Measurements from ENCODE around the gene GPN2.

GPN2 gene

GRCh38 chr1:26889551-26890466 is at the start of gene GPN2:
GPN2 (minus strand) TSS chr1:26890283; CDS start chr1:26890096, 187 bp downstream.
- DNase-seq = peak; percentile 47 to 71

DNA sequence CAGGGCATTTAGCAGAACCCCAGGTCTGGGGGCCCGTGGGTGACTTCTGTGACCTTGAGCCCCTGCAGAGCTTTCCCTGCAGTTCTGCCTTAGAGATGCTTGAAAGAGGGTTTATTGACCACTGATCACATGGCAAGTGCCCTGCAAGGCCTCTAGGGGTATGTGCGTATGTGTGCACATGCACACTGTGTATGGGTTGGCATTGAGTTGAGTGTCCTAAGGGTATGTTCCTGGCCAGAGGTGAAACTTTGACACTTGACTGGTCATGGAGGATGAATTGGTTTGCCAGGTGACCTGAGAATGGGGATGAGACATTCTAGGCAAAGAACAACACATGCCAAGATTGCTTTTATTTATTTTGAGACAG is 48.6 kb upstream of the GPN2 start:
- DNase-seq = no peak

DNA sequence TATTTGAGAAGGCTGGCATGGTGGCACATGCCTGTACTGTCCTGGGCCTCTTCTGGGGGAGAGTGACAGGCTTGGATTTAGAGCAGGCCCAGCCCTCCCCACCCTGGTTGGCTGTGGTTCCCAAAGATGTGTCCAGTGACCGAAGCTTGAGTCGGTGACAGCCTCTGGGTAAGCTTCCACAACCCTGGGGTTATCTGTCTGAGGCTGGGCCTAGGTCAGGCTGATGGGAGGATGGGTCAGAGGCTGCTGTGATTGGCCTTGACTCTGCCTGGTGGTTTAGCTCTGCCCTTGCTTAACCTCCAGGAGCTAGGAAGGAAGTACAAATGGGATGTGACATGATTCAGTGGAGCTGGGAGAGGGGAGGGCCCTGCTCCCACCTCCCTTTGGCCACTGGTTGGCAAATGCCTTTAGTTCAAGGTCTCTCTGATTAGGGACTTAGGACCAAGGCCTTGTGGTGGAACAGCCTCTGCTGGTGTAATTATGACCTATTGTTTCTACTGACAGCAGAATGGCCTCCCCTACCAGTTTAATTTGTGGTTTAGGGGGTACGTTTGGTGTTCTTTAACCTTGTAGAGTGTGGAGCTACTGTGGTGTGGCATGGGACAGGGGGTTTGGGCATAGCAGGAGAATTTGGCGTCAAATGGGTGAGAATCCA is 48.0 kb upstream of the GPN2 start:
- no peak for DNase-seq

- no peak for DNase-seq
Measured at GRCh38 chr1:26936823-26937222, 46.7 kb upstream of the GPN2 start.

DNA sequence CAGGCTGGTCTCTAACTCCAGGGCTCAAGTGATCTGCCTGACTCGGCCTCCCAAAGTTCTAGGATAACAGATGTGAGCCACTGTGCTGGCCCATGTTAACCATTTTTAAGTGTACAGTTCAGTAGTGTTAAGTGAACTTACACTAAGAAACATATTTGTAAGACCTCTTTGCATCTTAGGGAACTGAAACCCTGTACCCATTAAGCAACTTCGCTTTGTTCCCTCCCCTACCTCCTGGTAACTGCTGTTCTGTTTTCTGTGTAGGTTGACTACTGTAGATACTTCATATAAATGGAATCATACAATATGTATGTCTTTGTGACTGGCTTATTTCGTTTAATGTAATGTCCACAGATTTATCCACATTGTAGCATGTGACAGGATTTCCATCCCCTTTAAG is 42.4 kb upstream of the GPN2 start:
- DNase-seq = no peak

GRCh38 chr1:26923711-26924110 is 33.6 kb upstream of the GPN2 start:
- DNase-seq = no peak

DNA sequence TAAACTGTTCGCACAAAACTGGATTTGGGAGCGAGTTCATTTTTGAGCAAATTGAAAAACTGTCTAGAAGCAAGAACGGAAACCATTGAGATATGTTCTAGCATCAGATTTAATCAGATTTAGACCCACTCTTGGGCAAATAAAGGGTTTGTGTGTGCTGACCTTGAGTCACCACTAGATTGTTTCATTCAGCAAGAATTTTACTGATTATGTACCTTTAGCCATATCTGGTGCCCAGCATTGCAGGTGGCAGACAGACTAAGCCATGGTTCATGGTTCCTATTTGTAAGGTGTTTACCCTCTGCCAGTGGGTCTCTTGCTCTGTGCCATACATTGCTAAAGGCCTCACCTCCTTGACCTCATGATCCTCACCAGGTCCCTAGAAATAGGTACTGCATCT is 32.8 kb upstream of the GPN2 start:
- no peak for DNase-seq

DNA sequence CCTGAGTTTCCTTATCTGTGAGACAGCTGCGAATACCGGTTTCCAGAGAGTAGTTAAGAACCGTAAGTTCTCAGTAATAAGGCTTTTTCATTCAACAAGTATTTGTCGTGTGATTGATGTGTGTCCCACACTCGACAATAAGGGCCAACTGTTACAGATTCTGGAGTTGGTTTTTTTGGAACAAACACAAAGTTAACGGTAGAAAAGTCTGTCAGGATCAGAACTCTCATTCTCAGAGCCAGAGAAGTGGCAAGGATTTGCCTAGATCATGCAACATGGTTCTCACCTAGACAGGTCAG is 32.3 kb upstream of the GPN2 start:
- no peak for DNase-seq

- peak; percentile 87 to 96 for DNase-seq
Measured at GRCh38 chr1:26921540-26922430, 31.7 kb upstream of the GPN2 start, which contains the start of gene NUDC. NUDC (plus strand) TSS chr1:26921743; CDS start chr1:26921849, 106 bp downstream.

DNA sequence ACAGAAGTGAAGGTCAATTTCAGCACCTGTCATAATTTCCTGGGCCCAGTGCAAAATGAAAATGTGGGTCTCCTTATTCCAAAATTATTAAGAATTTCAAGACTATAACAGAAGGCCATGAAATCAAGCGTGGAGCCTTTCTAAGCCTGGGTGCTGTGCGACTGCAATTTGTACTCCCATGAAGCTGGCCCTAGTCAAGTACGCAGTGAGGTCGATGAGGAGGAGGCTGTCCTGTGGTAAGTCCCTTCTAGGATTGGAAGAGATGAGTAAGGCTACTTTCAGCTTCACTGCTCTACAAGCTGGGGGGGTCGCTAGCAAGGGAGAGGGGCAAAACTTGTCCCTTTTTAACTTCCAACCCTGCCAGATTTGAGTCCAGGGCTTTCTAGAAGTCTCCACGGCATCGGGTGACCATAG is 31.1 kb upstream of the GPN2 start:
- no peak for DNase-seq

GRCh38 chr1:26915204-26915842 is 25.2 kb upstream of the GPN2 start:
- no peak for DNase-seq

DNA sequence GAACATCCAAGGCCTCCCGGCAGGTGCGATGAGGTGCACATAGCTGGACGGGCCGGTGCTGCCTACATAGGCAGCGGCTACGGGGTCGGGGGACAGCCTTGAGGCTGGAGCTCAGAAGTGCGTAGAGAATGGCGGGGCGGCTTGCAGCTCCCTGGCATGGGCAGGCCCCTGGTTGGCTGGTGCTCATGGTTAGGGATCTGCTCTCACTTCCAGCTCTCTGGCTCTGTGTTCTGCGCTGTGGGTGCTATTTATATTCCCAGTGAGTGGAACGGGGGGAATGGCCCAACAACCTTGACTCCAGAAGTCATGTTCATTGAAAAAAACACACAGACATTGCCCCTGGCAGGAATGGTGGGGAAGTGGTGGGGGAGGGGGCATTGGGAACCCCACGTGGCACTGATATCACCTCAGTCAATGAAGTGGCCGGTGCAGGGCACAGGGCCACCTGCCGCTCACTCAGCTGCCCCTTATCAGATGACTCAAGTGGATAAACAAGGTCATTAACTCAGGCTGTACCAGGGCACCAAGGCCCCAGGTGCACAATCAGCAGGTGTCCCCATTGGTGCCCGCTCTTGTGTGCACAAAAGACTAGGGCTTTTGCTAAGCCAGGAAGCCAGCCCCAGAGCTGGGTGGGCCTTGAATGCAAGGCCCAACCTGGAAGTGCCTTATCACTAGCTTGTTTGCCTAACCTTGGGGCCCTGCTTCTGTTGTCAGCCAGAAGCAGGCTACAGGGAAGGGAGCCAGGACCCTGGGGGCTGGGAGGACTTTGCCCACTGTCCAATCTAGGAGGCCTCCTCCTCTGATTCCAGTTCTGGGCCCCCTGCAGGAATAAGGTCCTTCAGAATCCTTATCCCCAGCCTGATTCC is 23.9 kb upstream of the GPN2 start, which contains the start of gene NR0B2:
NR0B2 (minus strand) TSS at position 222 of the 866 bp plus-strand sequence; CDS start at position 187, 35 bp downstream.
- peak; percentile 55 to 76 for DNase-seq

DNA sequence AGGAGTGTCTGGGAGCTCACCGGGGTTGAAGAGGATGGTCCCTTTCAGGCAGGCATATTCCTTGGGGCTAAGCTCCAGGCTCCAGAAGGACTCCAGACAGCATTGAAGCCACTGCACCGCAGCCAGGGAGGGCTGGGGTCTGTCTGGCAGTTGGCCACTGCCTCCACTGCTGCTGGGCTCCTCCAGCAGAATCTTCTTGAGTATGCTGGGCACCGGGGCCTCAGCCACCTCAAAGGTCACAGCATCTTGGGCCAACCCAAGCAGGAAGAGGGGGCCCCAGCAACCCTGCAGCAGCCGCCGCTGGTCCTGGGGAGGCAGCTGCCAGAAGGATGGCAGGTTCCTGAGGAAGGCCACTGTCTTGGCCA is 23.3 kb upstream of the GPN2 start:
- no peak for DNase-seq

DNA sequence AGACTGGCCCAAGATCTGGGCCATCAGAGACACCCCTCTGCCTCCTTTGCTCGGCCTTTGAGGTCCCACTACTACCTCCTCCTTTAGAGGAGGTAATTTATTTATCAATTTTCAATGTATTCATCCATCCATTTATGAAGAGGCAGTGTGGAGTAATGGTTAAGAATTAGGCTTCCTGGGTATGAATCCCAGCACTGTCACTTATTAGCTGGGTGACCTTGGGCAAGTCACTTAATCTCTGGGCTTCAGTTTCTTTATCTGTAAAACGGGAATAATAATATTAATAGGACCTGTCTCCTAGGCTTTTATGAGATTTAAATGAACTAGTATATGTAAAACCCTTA is 22.0 kb upstream of the GPN2 start:
- no peak for DNase-seq

GRCh38 chr1:26911399-26912146 is 21.5 kb upstream of the GPN2 start:
- no peak for DNase-seq

GRCh38 chr1:26910343-26911160 is 20.5 kb upstream of the GPN2 start:
- DNase-seq = no peak

- no peak for DNase-seq
Measured at GRCh38 chr1:26909951-26910342, 19.9 kb upstream of the GPN2 start.

GRCh38 chr1:26907071-26907917 is 17.2 kb upstream of the GPN2 start:
- no peak for DNase-seq

DNA sequence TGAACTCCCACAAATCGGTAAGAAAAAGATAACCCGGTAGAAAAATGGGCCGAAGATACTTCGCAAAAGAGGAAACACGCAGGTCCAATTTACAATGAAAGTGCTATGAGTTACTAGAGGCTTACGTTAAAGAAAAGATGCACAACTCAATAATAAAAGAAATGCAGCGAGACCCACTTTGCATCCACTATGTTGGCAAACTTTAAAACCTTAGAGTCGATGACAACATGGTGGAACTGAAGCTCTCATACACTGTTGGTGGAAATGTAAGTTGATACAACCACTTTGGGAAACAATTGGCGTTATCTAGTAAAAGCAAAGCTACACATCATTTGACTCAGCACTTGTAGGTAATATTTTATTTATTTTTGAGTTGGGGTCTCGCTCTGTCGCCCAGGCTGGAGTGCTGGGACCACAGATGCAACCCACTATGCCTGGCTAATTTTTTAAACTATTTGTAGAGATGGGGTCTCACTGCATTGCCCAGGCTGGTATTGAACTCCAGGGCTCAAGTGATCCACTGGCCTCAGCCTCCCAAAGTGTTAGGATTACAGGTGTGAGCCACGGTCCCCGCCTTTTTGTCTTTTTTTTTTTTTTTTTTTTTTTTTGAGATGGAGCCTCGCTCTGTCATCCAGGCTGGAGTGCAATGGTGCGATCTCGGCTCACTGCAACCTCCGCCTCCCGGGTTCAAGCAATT is 10.9 kb upstream of the GPN2 start:
- no peak for DNase-seq
